IMR-90 (cell line): ENCODE data around the gene FAF2. TPM values are rescaled to one million over a fixed set of nuclear protein-coding genes. Genes with fewer than 3 reads are reported as not detected.
A peak's percentile ranks its signal among the peaks of the same experiment; 100 is the strongest.

Experiments used
- ATAC-seq: fragments of 200-7000 bp; cut with Tn5 transposase; 2 replicates; pipeline ENCODE4 v1.9.1; 2020; ENCODE audit warnings: low read depth, mild to moderate bottlenecking, moderate library complexity
- BruUV-seq: library from RNA; stranded (reverse); fragments of 400-500 nt; replicated peaks from 2 replicates; lab custom pipeline; 2021; lab: Mats Ljungman, UMichigan
- CTCF ChIA-PET: fragments of 300-600 bp; formaldehyde crosslinking; extraction: SDS; loops from one replicate; lab custom pipeline; 2021; ENCODE audit warnings: antibody characterized with exemption; lab: Yijun Ruan, JAX
- POLR2A ChIA-PET: fragments of 300-600 bp; sonication (Branson Sonifier 250); formaldehyde crosslinking; loops from one replicate; lab custom pipeline; 2022; ENCODE audit warnings: antibody characterized with exemption; ENCODE audit not compliant: unreplicated experiment; lab: Charles Lee
- DNase-seq: peaks from one replicate; pipeline ENCODE4 v3.0.0; 2013
- H2AFZ ChIP-seq: replicated peaks from 2 replicates; pipeline ENCODE3; 2013; ENCODE audit warnings: low read length, mild to moderate bottlenecking; ENCODE audit not compliant: poor library complexity
- H2AK5ac ChIP-seq: 2 replicates; pipeline ENCODE4 v1.6.1; 2013; ENCODE audit warnings: low read depth, low read length, inconsistent platforms
- H2AK9ac ChIP-seq: replicated peaks from 2 replicates; pipeline ENCODE3; 2013; ENCODE audit warnings: mild to moderate bottlenecking, low read depth, low read length, moderate library complexity; ENCODE audit not compliant: poor library complexity
- H2BK120ac ChIP-seq: 2 replicates; pipeline ENCODE4 v1.6.1; 2013; ENCODE audit warnings: low read depth, low read length, inconsistent platforms
- H2BK15ac ChIP-seq: 3 replicates; pipeline ENCODE4 v1.6.1; 2013; ENCODE audit warnings: low read depth, low read length, inconsistent platforms
- H2BK20ac ChIP-seq: 2 replicates; pipeline ENCODE4 v1.6.1; 2013; ENCODE audit warnings: low read depth, mild to moderate bottlenecking, inconsistent platforms, low read length, moderate library complexity
- H2BK5ac ChIP-seq: 2 replicates; pipeline ENCODE4 v1.6.1; 2013; ENCODE audit warnings: mild to moderate bottlenecking, low read depth, low read length, inconsistent platforms; ENCODE audit not compliant: poor library complexity, severe bottlenecking
- H3K14ac ChIP-seq: replicated peaks from 2 replicates; pipeline ENCODE4 v1.6.1; 2013; ENCODE audit warnings: low read depth, low read length, inconsistent platforms
- H3K18ac ChIP-seq: 2 replicates; pipeline ENCODE4 v1.6.1; 2013; ENCODE audit warnings: low read depth, low read length, control low read depth
- H3K23ac ChIP-seq: 2 replicates; pipeline ENCODE4 v1.6.1; 2013; ENCODE audit warnings: low read depth, low read length, inconsistent platforms
- H3K27ac ChIP-seq: 2 replicates; pipeline ENCODE4 v1.5.1; 2013; ENCODE audit warnings: mild to moderate bottlenecking, control low read depth, low read length; ENCODE audit not compliant: insufficient read depth
- H3K27me3 ChIP-seq: 2 replicates; pipeline ENCODE4 v1.6.1; 2013; ENCODE audit warnings: low read length; ENCODE audit not compliant: control insufficient read depth, insufficient read depth
- H3K36me3 ChIP-seq: 2 replicates; pipeline ENCODE4 v1.6.1; 2013; ENCODE audit warnings: low read length, mixed read lengths; ENCODE audit not compliant: control insufficient read depth, insufficient read depth
- H3K4ac ChIP-seq: 2 replicates; pipeline ENCODE4 v1.6.1; 2013; ENCODE audit warnings: low read depth, low read length, inconsistent platforms
- H3K4me1 ChIP-seq: 2 replicates; pipeline ENCODE4 v1.6.1; 2013; ENCODE audit warnings: low read length, mixed read lengths; ENCODE audit not compliant: control insufficient read depth, insufficient read depth
- H3K4me2 ChIP-seq: 2 replicates; pipeline ENCODE4 v1.6.1; 2013; ENCODE audit warnings: low read depth, mild to moderate bottlenecking, control low read depth, low read length, moderate library complexity
- H3K4me3 ChIP-seq: 2 replicates; pipeline ENCODE4 v1.5.1; 2013; ENCODE audit warnings: low read depth, mild to moderate bottlenecking, control low read depth, low read length, moderate library complexity; ENCODE audit not compliant: insufficient read depth
- H3K56ac ChIP-seq: 2 replicates; pipeline ENCODE4 v1.6.1; 2013; ENCODE audit warnings: low read length, inconsistent platforms; ENCODE audit not compliant: insufficient read depth; ENCODE audit errors: extremely low read depth
- H3K79me1 ChIP-seq, 2 experiments: 2 replicates each; pipeline ENCODE4 v1.6.1; 2013; ENCODE audit warnings: low read length in 2 of 2, inconsistent platforms in 1 of 2, low read depth in 1 of 2
- H3K9ac ChIP-seq: 2 replicates; pipeline ENCODE4 v1.6.1; 2013; ENCODE audit warnings: low read depth, low read length, control low read depth
- H3K9me1 ChIP-seq: 2 replicates; pipeline ENCODE4 v1.6.1; 2013; ENCODE audit warnings: low read length, inconsistent platforms; ENCODE audit not compliant: insufficient read depth
- H3K9me3 ChIP-seq: 2 replicates; pipeline ENCODE4 v1.6.1; 2013; ENCODE audit warnings: low read length; ENCODE audit not compliant: control insufficient read depth, insufficient read depth
- H4K20me1 ChIP-seq: 2 replicates; pipeline ENCODE4 v1.6.1; 2013; ENCODE audit warnings: low read length, inconsistent platforms; ENCODE audit not compliant: insufficient read depth
- H4K5ac ChIP-seq: 2 replicates; pipeline ENCODE4 v1.6.1; 2013; ENCODE audit warnings: mild to moderate bottlenecking, low read depth, low read length, control low read depth
- H4K8ac ChIP-seq, 2 experiments: 2 replicates each; pipeline ENCODE4 v1.6.1; 2013; ENCODE audit warnings: low read depth in 2 of 2, low read length in 2 of 2, control low read depth in 1 of 2, inconsistent platforms in 1 of 2
- H4K91ac ChIP-seq: 2 replicates; pipeline ENCODE4 v1.6.1; 2013; ENCODE audit warnings: low read depth, low read length, inconsistent platforms; ENCODE audit not compliant: insufficient read depth
- BHLHE40 ChIP-seq: fragments of 150-350 bp; IDR thresholded peaks from 2 replicates; pipeline ENCODE4 v1.6.1; 2016; ENCODE audit warnings: mild to moderate bottlenecking, low read depth, low read length
- CEBPB ChIP-seq: IDR thresholded peaks from 2 replicates; pipeline ENCODE4 v1.6.1; 2012; ENCODE audit warnings: low read depth, low read length, improper control_type of control experiment
- CHD1 ChIP-seq: IDR thresholded peaks from 2 replicates; pipeline ENCODE4 v1.6.1; 2012; ENCODE audit warnings: low read depth, low read length, improper control_type of control experiment
- CTCF ChIP-seq: conservative IDR thresholded peaks from 2 replicates; pipeline ENCODE4 v1.5.1; 2012; ENCODE audit warnings: mild to moderate bottlenecking, low read depth, low read length, improper control_type of control experiment
- ELK1 ChIP-seq: fragments of 150-350 bp; IDR thresholded peaks from 2 replicates; pipeline ENCODE4 v1.6.1; 2016; ENCODE audit warnings: low read depth, mild to moderate bottlenecking, low read length, moderate library complexity, borderline replicate concordance
- FOS ChIP-seq: fragments of 150-350 bp; IDR thresholded peaks from 2 replicates; pipeline ENCODE4 v1.6.1; 2016; ENCODE audit warnings: low read depth, low read length
- MAFK ChIP-seq: IDR thresholded peaks from 2 replicates; pipeline ENCODE4 v1.6.1; 2012; ENCODE audit warnings: low read depth, low read length, improper control_type of control experiment
- MAZ ChIP-seq: IDR thresholded peaks from 2 replicates; pipeline ENCODE4 v1.6.1; 2012; ENCODE audit warnings: low read depth, mild to moderate bottlenecking, low read length, improper control_type of control experiment, moderate library complexity, borderline replicate concordance
- MXI1 ChIP-seq: IDR thresholded peaks from 2 replicates; pipeline ENCODE4 v1.6.1; 2012; ENCODE audit warnings: low read depth, mild to moderate bottlenecking, low read length, moderate library complexity, borderline replicate concordance
- NFE2L2 ChIP-seq: fragments of 150-350 bp; IDR thresholded peaks from 2 replicates; pipeline ENCODE4 v1.6.1; 2016; ENCODE audit warnings: low read depth, mild to moderate bottlenecking, low read length
- POLR2A ChIP-seq: IDR thresholded peaks from 2 replicates; pipeline ENCODE4 v1.6.1; 2012; ENCODE audit warnings: mild to moderate bottlenecking, low read depth, low read length
- RAD21 ChIP-seq: IDR thresholded peaks from 2 replicates; pipeline ENCODE4 v1.6.1; 2012; ENCODE audit warnings: low read length, improper control_type of control experiment
- RCOR1 ChIP-seq: IDR thresholded peaks from 2 replicates; pipeline ENCODE4 v1.6.1; 2012; ENCODE audit warnings: mild to moderate bottlenecking, low read length, improper control_type of control experiment; ENCODE audit not compliant: insufficient replicate concordance
- RFX5 ChIP-seq: IDR thresholded peaks from 2 replicates; pipeline ENCODE4 v1.8.0; 2012; ENCODE audit warnings: low read depth, mild to moderate bottlenecking, low read length, moderate library complexity
- SMC3 ChIP-seq: fragments of 150-350 bp; IDR thresholded peaks from 2 replicates; pipeline ENCODE4 v1.6.1; 2016; ENCODE audit warnings: low read depth, mild to moderate bottlenecking, antibody characterized with exemption, low read length, moderate library complexity
- USF2 ChIP-seq: fragments of 150-350 bp; IDR thresholded peaks from 2 replicates; pipeline ENCODE4 v1.6.1; 2017; ENCODE audit warnings: mild to moderate bottlenecking, antibody characterized with exemption, low read length, low read depth
- WGBS, 2 experiments: methylation state at CpG; one replicate each; pipeline versions ENCODE4 v1.1.5 to v1.1.7; 2013; ENCODE audit warnings: missing lambda C conversion rate in 2 of 2; ENCODE audit not compliant: insufficient read length in 1 of 2; ENCODE audit errors: extremely low coverage in 2 of 2; 5-methylcytosine and 5-hydroxymethylcytosine counted together
- dilution Hi-C: fragments of 300-500 bp; cut with HindIII; formaldehyde crosslinking; loops from one replicate; pipeline ENCODE4 v1.14.3; 2018; ENCODE audit warnings: low sequenced_read_pairs; ENCODE audit not compliant: unreplicated experiment
- in situ Hi-C: fragments of 300-500 bp; cut with MboI; formaldehyde crosslinking; loops from 3 replicates; pipeline ENCODE4 v1.14.3; 2019; ENCODE audit warnings: low sequenced_read_pairs, inconsistent platforms, mixed read lengths
- intact Hi-C: fragments of 100-400 bp; cut with micrococcal nuclease; formaldehyde crosslinking; loops from 2 replicates; pipeline ENCODE4 v1.10.0; 2022
- polyA plus RNA-seq, 3 experiments: library from polyadenylated mRNA; depleted of rRNA; stranded (reverse); fragments of >200 nt; gene quantifications; 2 replicates each; pipeline ENCODE4 v1.2.3, GENCODE V29; 2012; ENCODE audit warnings: low replicate concordance in 1 of 3
- total RNA-seq: library from RNA; depleted of rRNA; stranded (reverse); fragments of >200 nt; gene quantifications from 2 replicates; pipeline ENCODE4 v1.2.3, GENCODE V29; 2012

FAF2 gene
- total and polyA plus RNA-seq, 2 of the 4 experiments (the other 2 are of a cell fraction): 32.9 to 47.0 TPM

- Histone ChIP-seq H3K9me1 (0 out of 2 replicates have a peak, but pooled peaks cover 4% of the 10 kb centered on the region), H2AFZ (no peak overlapping the region), H3K56ac (no peak overlapping the region), H3K4ac (no peak overlapping the region), H3K36me3 (peaks cover 2% of the 10 kb centered on the region; the same call in 1 of the 2 replicates), H3K27me3 (no peaks in the 10 kb centered on the region), H3K4me2 (no peak overlapping the region; the same call in 1 of the 2 replicates), H4K8ac (no peak overlapping the region), H3K27ac (no peak overlapping the region), H3K14ac (no peak overlapping the region), H2BK120ac (no peak overlapping the region), H3K18ac (no peak overlapping the region), H4K5ac (no peak overlapping the region), H4K91ac (no peak overlapping the region), H2BK5ac (peak overlapping the region; percentile 7), H3K9ac (no peak overlapping the region), H2BK15ac (no peak overlapping the region), H3K4me3 (no peak overlapping the region), H3K79me1 (peaks cover 19 to 67% of the 10 kb centered on the region in 2 experiments), H3K9me3 (no peaks in the 10 kb centered on the region), H3K4me1 (peaks cover 5% of the 10 kb centered on the region), H3K23ac (no peak overlapping the region), H2AK5ac (no peak overlapping the region), H2AK9ac (no peak overlapping the region), H2BK20ac (no peak overlapping the region), H4K20me1 (peaks cover 51% of the 10 kb centered on the region)
- ATAC-seq: peak; percentile 87
- ChIA-PET CTCF (interaction anchor here (1.1 to 1.9 kb wide), 2 partner anchors 19 to 50 kb away, joined by 3 to 4 read pairs; no protein-coding TSS in a partner anchor), POLR2A (no interaction called here)
- WGBS, 2 experiments: no CpG with 5 or more reads among the region's 6 CpGs
- in situ Hi-C loops: no loop called here
- dilution Hi-C loops: no loop called here
- intact Hi-C loops: no loop called here
- no TSS peak for BruUV-seq
- no peak for TF ChIP-seq RAD21
- 0 out of 2 replicates have a peak, but pooled peaks have one; percentile 64 for TF ChIP-seq CHD1
- no peak for TF ChIP-seq SMC3
- peak; percentile 83 for TF ChIP-seq BHLHE40
- TF ChIP-seq USF2: no peak
- TF ChIP-seq ELK1: no peak
- no peak for TF ChIP-seq MXI1
- peak; percentile 61 for TF ChIP-seq RCOR1
- no peak for TF ChIP-seq MAFK
- peak; percentile 91 for TF ChIP-seq CEBPB
- no peak for TF ChIP-seq CTCF
- no peak for TF ChIP-seq FOS
- no peak for TF ChIP-seq POLR2A
- no peak for TF ChIP-seq RFX5
- no peak for TF ChIP-seq NFE2L2
- no peak for TF ChIP-seq MAZ
- DNase-seq: peak; percentile 87
These were observed 18.2 kb downstream of the FAF2 start for GRCh38 chr5:176466245-176466871.
